AG09309 (cell line): ENCODE data around the gene TGFBR2.

ENCODE experiments used
- DNase-seq: peaks from one replicate; pipeline ENCODE4 v3.0.0-alpha.2; 2010; ENCODE audit warnings: low read depth
- H3K4me3 ChIP-seq: 2 replicates; pipeline ENCODE4 v1.5.1; 2011; ENCODE audit warnings: mild to moderate bottlenecking, low read depth, low read length, moderate library complexity; ENCODE audit not compliant: control insufficient read depth
- TF ChIP-seq, protein P1 (sequence below): IDR thresholded peaks from 2 replicates; pipeline ENCODE4 v1.5.1; 2011; ENCODE audit warnings: mild to moderate bottlenecking, low read depth, low read length, inconsistent platforms; ENCODE audit not compliant: insufficient read depth, control insufficient read depth; ENCODE audit errors: missing control alignments

Gene TGFBR2

DNA sequence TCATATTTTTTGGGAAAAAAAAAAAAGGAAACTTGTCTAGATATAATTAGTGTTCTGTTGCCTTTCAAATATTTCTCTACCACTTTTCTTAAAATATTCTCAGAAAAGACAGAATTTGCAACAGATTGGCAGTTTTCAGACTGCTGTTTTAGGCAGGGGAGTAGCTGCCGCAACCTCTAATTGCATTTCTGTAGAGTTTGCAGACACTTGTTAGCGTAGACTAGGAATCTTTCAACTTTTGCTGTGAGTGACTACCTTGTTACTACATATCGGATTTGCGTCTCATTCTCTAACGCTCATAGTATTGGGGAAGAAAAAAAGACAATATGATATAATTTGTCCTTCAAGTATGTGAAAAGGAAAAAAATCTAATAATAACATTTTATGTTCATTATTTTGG, 10.7 kb downstream of the TGFBR2 start:
- no peak overlapping the region for H3K4me3 ChIP-seq
- DNase-seq: no peak
- TF ChIP-seq, protein P1, sequence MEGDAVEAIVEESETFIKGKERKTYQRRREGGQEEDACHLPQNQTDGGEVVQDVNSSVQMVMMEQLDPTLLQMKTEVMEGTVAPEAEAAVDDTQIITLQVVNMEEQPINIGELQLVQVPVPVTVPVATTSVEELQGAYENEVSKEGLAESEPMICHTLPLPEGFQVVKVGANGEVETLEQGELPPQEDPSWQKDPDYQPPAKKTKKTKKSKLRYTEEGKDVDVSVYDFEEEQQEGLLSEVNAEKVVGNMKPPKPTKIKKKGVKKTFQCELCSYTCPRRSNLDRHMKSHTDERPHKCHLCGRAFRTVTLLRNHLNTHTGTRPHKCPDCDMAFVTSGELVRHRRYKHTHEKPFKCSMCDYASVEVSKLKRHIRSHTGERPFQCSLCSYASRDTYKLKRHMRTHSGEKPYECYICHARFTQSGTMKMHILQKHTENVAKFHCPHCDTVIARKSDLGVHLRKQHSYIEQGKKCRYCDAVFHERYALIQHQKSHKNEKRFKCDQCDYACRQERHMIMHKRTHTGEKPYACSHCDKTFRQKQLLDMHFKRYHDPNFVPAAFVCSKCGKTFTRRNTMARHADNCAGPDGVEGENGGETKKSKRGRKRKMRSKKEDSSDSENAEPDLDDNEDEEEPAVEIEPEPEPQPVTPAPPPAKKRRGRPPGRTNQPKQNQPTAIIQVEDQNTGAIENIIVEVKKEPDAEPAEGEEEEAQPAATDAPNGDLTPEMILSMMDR: no peak

DNA sequence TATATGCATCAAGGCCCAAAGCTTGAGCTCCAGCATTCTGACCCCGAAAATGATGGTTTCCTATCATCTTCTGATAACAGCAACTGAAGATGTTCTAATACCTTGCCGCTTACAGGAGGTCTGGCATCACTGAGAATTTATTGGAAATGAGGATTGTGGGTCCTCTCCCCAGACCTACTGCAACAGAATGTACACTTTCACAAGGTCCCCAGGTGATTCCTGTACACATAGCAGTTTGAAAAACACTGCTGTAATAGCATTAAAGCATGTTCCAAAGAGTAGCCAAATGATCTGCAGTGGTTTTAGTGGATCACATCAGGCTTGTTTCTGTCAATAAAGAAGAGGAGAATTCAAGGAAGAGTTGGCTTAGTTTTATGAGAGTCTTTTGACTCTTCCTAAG, 11.3 kb downstream of the TGFBR2 start:
- no peak for DNase-seq
- H3K4me3 ChIP-seq: no peak overlapping the region
- TF ChIP-seq, protein P1: no peak

DNA sequence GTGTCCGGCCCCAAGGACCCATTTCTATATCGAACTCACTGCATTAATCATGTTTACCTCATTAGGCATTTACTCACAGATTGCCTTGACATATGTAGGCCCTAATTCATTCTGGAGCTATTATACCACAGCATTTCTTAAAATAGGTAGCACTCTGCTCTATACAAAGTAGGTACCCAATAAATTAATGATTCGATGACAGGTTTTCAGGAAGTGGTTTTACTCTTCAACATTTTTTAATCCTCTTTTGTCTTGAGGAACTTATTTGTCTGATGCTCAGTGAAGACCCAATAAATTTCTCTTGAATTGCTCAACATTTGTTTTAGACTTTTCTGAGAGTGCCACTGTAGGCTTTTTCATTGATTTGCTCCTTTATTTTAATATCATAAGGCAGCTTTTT, 12.1 kb downstream of the TGFBR2 start:
- TF ChIP-seq, protein P1: no peak
- H3K4me3 ChIP-seq: no peak overlapping the region
- no peak for DNase-seq

DNA sequence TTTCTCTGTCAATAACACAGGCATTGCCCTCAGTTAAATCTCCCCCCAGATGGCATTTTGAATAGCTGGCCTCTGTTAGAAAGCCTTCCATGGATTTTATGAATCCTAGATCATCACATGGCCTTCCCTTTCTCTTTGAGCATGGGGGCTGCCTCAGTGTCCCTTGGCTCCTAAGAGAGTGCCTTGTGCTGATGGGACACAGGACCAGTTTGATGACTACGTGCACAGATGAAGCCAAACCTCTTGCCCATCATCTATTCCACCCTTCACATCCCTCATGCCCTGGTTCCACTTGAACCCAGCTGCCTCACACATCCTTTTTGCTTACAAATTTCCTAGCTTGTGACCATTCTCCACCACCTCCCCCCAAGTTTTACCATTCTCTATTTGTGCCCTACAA, 12.9 kb downstream of the TGFBR2 start:
- no peak overlapping the region for H3K4me3 ChIP-seq
- TF ChIP-seq, protein P1: no peak
- DNase-seq: no peak

DNA sequence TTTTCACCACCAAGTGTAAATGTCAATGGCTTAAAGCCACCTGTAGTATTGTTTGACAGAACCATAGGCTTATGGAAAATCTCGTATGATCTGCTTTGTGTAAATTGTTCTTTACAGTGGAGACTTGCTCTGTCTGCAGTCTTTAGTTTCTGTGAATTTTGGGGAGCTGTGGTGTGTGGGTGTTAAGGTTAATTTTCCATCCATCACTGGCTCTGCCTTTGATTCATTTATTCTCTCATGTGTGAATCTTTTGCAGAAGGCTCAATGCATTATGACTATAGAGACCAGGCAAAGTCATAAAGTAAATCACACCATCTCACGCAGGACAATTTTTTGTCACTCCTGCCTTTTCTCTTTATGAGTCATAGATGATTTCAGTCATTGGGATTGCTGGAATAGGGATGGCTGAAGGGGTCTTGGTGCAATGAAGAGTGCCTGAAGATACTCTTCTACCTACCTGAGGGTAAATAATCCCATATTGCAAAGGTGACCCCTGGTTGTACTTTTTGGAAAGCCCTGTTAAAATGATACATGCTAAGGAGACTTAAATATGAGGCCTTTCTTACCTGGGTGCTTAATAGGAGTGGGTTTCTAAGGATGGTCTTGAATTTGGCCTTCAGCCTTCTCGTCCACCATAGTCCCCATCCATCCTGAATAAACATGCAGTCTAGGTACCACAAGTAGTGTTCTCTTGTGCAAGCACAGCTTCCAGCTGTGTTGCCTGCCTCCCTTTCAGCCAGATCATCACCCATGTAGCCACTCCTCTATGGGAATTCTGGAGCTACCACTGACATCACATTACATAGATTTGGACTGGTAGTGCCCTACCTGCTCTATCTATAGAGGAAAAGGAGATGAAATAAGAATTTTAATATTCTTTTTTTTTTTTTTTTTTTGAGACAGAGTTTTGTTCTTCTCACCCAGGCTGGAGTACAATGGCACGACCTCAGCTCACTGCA, 14.3 kb downstream of the TGFBR2 start:
- H3K4me3 ChIP-seq: no peak overlapping the region
- TF ChIP-seq, protein P1: no peak
- DNase-seq: no peak

DNA sequence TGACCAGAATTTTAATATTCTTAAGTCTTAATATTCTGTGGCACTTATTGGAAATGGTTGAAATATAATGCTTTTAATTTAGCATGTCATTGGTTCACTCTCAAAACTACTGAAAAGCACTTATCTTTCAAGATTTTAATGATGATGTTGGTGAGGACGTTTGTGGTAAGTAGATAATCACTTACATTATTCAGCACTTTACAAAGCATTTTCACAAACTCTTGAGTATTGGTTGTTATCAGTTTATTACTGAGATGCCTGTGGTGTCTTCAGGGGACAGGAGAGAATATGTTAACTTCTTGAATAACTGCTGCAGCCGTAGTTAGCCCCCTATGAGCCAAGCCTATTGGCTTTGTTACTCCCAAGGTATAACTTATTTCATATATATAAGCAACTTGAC, 15.2 kb downstream of the TGFBR2 start:
- DNase-seq: no peak
- no peak overlapping the region for H3K4me3 ChIP-seq
- TF ChIP-seq, protein P1: no peak

DNA sequence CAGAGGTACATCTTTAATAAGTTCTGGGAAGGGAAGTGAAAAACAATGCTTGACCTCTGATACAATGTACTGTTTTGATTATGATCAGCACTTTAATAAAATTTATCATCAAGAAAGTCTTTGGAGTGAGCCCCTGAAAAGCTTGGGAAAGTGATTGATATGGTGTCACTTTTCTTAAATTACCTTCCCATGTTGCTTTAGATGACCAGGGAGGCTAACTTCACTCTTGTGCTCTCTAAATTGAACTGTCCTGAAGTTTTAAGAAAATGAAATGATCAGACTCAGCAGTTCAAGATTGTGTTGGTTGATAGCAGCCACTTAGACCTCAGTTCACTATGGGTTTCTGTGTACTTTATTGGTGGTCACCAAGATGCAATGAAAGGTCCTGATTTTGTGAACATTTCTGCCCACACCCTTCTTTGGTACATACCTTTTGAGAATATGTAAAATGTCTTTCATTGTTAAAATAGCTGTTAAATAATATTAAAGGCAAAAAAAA, 15.7 kb downstream of the TGFBR2 start:
- H3K4me3 ChIP-seq: no peak overlapping the region
- no peak for DNase-seq
- TF ChIP-seq, protein P1: no peak
